Mucosa of rectum (tissue), 2 donors: ENCODE data around the gene FIP1L1.
"Not testable (repeated sequence)": the region's sequence is repeated elsewhere in the genome, so short reads cannot be mapped to it uniquely, and the experiment has no call there.

Experiments used
- H3K27ac ChIP-seq, 2 donors: one replicate each; pipeline ENCODE4 v1.7.0; 2013; ENCODE audit warnings: inconsistent platforms in 2 of 2, low read depth in 2 of 2, low read length in 2 of 2
- H3K27me3 ChIP-seq, 2 donors: one replicate each; pipeline ENCODE4 v1.7.0; 2013; ENCODE audit warnings: low read length in 2 of 2; ENCODE audit not compliant: control insufficient read depth in 2 of 2, insufficient read depth in 2 of 2
- H3K36me3 ChIP-seq, 2 donors: one replicate each; pipeline ENCODE4 v1.7.0; 2013; ENCODE audit warnings: low read length in 2 of 2; ENCODE audit not compliant: control insufficient read depth in 2 of 2, insufficient read depth in 2 of 2
- H3K4me1 ChIP-seq, 2 donors: one replicate each; pipeline ENCODE4 v1.7.0; 2013; ENCODE audit warnings: low read length in 2 of 2, mild to moderate bottlenecking in 1 of 2; ENCODE audit not compliant: control insufficient read depth in 2 of 2, insufficient read depth in 2 of 2
- H3K4me3 ChIP-seq, 2 donors: one replicate each; pipeline ENCODE4 v1.7.0; 2013; ENCODE audit warnings: low read length in 2 of 2
- H3K9ac ChIP-seq, 2 donors: one replicate each; pipeline ENCODE4 v1.7.0; 2013; ENCODE audit warnings: low read length in 2 of 2, low read depth in 1 of 2, mild to moderate bottlenecking in 1 of 2
- H3K9me3 ChIP-seq, 2 donors: one replicate each; pipeline ENCODE4 v1.7.0; 2013; ENCODE audit warnings: low read length in 2 of 2; ENCODE audit not compliant: control insufficient read depth in 2 of 2
- donor health status: healthy.
- donor health status: Normal muscosa, but diverticular disease.

FIP1L1 gene, protein sequence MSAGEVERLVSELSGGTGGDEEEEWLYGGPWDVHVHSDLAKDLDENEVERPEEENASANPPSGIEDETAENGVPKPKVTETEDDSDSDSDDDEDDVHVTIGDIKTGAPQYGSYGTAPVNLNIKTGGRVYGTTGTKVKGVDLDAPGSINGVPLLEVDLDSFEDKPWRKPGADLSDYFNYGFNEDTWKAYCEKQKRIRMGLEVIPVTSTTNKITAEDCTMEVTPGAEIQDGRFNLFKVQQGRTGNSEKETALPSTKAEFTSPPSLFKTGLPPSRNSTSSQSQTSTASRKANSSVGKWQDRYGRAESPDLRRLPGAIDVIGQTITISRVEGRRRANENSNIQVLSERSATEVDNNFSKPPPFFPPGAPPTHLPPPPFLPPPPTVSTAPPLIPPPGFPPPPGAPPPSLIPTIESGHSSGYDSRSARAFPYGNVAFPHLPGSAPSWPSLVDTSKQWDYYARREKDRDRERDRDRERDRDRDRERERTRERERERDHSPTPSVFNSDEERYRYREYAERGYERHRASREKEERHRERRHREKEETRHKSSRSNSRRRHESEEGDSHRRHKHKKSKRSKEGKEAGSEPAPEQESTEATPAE

GRCh38 chr4:53377319-53378170 lies at the start of gene FIP1L1:
Gene FIP1L1, plus strand, starts transcription at chr4:53377641. Its CDS starts 198 bp downstream, at chr4:53377839.
- Histone ChIP-seq H3K9me3 (no peaks in the 10 kb centered on the region), H3K27ac (peak within 1 kb of the TSS; percentile 93 to 95), H3K27me3 (no peaks in the 10 kb centered on the region), H3K36me3 (peaks cover 7 to 9% of the 10 kb centered on the region in 2 donors), H3K4me3 (peak within 1 kb of the TSS; percentile 92 to 95), H3K4me1 (peaks cover 10 to 17% of the 10 kb centered on the region in 2 donors), H3K9ac (peak within 1 kb of the TSS; percentile 86 to 96)

DNA sequence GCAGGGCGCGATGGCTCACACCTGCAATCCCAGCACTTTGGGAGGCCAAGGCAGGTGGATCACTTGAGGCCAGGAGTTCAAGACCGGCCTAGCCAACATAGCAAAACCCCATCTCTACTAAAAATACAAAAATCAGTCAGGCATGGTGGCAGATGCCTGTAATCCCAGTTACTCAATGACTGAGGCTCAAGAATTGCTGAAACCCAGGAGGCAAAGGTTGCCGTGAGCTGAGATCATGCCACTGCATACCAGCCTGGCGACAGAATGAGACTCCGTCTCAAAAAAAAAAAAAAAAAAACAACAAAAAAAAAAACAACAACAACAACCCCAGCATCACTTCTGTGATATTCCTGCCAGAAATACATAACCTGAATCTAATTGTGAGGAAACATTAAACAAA lies 42.5 kb upstream of the FIP1L1 start:
- not testable (repeated sequence) for H3K9me3 ChIP-seq, H3K27me3 ChIP-seq, H3K9ac ChIP-seq, H3K4me1 ChIP-seq, H3K36me3 ChIP-seq, H3K27ac ChIP-seq, H3K4me3 ChIP-seq

DNA sequence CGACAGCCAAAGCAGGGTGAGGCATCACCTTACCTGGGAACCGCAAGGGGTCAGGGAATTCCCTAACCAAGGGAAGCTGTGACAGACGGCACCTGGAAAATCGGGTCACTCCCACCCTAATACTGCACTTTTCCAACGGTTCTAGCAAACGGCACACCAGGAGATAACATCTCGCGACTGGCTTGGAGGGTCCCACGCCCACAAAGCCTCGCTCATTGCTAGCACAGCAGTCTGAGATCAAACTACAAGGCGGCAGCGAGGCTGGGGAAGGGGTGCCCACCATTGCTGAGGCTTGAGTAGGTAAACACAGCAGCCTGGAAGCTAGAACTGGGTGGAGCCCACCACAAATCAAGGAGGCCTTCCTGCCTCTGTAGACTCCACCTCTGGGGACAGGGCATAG lies 37.3 kb upstream of the FIP1L1 start:
- H3K4me3 ChIP-seq, H3K9ac ChIP-seq, H3K27ac ChIP-seq, H3K4me1 ChIP-seq, H3K9me3 ChIP-seq, H3K27me3 ChIP-seq, H3K36me3 ChIP-seq: not testable (repeated sequence)

- not testable (repeated sequence) for H3K4me3 ChIP-seq, H3K36me3 ChIP-seq, H3K4me1 ChIP-seq, H3K9ac ChIP-seq, H3K9me3 ChIP-seq, H3K27me3 ChIP-seq, H3K27ac ChIP-seq
Measured at GRCh38 chr4:53346392-53346791, 31.0 kb upstream of the FIP1L1 start.

GRCh38 chr4:53346920-53347852 lies 30.3 kb upstream of the FIP1L1 start:
- Histone ChIP-seq H3K4me3 (no peak overlapping the region), H3K36me3 (peaks cover 0 to 4% of the 10 kb centered on the region in 2 donors), H3K27me3 (no peaks in the 10 kb centered on the region), H3K27ac (no peak overlapping the region), H3K4me1 (no peaks in the 10 kb centered on the region), H3K9ac (no peak overlapping the region), H3K9me3 (no peaks in the 10 kb centered on the region)

- peaks cover 0 to 4% of the 10 kb centered on the region in 2 donors for H3K36me3 ChIP-seq
Measured at GRCh38 chr4:53348046-53348445, 29.4 kb upstream of the FIP1L1 start.

GRCh38 chr4:53349091-53349491 lies 28.4 kb upstream of the FIP1L1 start:
- H3K27ac ChIP-seq: no peak overlapping the region
- no peaks in the 10 kb centered on the region for H3K27me3 ChIP-seq

More at GRCh38 chr4:53348046-53348445, 29.4 kb upstream of the FIP1L1 start:
- no peak overlapping the region for H3K4me3 ChIP-seq
- no peaks in the 10 kb centered on the region for H3K4me1 ChIP-seq
- no peaks in the 10 kb centered on the region for H3K27me3 ChIP-seq
- no peak overlapping the region for H3K9ac ChIP-seq
- H3K27ac ChIP-seq: no peak overlapping the region
- no peaks in the 10 kb centered on the region for H3K9me3 ChIP-seq

DNA sequence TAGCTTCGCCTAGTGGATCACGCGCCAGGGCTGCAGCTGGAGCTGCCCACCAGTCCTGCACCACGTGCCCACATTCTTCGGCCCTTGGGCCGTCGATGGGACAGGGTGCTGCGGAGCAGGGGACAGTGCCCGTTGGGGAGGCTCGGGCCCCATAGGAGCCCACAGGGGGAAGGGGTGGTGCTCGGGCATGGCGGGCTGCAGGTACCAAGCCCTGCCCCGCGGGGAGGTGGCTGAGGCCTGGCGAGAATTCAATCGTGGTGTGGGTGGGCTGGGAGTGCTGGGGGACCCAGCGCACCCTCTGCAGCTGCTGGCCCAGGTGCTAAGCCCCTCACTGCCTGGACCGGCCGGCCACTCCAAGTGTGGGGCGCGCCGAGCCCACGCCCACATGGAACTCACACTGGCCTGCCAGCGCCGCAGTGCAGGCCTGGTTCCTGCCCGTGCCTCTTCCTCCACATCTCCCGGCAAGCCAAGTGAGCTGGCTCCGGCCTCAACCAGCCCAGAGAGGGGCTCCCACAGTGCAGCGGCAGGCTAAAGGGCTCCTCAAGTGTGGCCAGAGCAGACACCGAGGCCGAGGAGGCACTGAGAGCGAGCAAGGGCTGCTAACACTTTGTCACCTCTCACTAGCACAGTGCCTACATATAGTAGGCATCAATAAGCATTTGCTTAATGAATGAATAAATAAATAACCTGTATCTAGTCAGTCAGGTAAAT lies 23.3 kb upstream of the FIP1L1 start:
- Histone ChIP-seq H3K9ac (no peak overlapping the region), H3K36me3 (peaks cover 0 to 4% of the 10 kb centered on the region in 2 donors), H3K9me3 (no peaks in the 10 kb centered on the region), H3K27me3 (no peaks in the 10 kb centered on the region), H3K4me1 (no peaks in the 10 kb centered on the region), H3K4me3 (no peak overlapping the region), H3K27ac (no peak overlapping the region)

More at GRCh38 chr4:53349091-53349491, 28.4 kb upstream of the FIP1L1 start:
- Histone ChIP-seq H3K36me3 (peaks cover 0 to 4% of the 10 kb centered on the region in 2 donors), H3K9ac (no peak overlapping the region), H3K4me3 (no peak overlapping the region), H3K9me3 (no peaks in the 10 kb centered on the region), H3K4me1 (no peaks in the 10 kb centered on the region)

GRCh38 chr4:53355930-53356521 lies 21.4 kb upstream of the FIP1L1 start:
- Histone ChIP-seq H3K27me3 (no peaks in the 10 kb centered on the region), H3K9me3 (no peaks in the 10 kb centered on the region), H3K27ac (no peak overlapping the region), H3K4me3 (no peak overlapping the region), H3K36me3 (no peaks in the 10 kb centered on the region), H3K4me1 (no peaks in the 10 kb centered on the region), H3K9ac (no peak overlapping the region)
